ENCODE results near the gene OSBPL6. TPM values are rescaled to one million over a fixed set of nuclear protein-coding genes. Genes with fewer than 3 reads are reported as not detected.
"Not testable (repeated sequence)": the region's sequence is repeated elsewhere in the genome, so short reads cannot be mapped to it uniquely, and the experiment has no call there.

The OSBPL6 gene
- total RNA-seq, 4 donors from 2014 or later: 1.8 to 6.1 (median 3.4) TPM

DNA sequence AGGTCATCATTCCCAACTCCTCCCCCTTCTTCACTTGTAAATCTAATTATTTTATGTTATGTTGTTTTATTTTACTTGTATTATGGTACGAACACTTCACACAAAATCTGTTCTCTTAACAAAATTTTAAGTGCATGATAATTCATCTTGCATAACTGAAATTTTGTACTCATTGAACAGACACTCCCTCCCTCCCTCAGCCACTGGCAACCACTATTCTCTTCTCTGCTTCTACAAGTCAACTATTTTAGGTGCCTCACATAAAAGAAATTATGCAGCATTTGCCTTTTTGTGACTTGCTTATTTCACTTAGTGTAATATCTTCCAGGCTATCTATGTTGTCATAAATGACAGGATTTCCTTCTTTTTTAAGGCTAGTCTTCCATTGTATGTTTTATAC, 30.4 kb upstream of the OSBPL6 start:
- Histone ChIP-seq H3K9me3 (no peaks in the 10 kb centered on the region), H3K27ac (no peak overlapping the region), H3K36me3 (no peaks in the 10 kb centered on the region), H3K4me1 (no peaks in the 10 kb centered on the region), H3K4me3 (no peak overlapping the region), H3K27me3 (no peaks in the 10 kb centered on the region)
- DNase-seq: no peak
- 0 to 100% methylated on average over 1 of the region's 1 CpG for WGBS, 2 donors
- no peak for TF ChIP-seq POLR2A (IDR thresholded peaks at IDR 0.05)
- TF ChIP-seq, protein P1, sequence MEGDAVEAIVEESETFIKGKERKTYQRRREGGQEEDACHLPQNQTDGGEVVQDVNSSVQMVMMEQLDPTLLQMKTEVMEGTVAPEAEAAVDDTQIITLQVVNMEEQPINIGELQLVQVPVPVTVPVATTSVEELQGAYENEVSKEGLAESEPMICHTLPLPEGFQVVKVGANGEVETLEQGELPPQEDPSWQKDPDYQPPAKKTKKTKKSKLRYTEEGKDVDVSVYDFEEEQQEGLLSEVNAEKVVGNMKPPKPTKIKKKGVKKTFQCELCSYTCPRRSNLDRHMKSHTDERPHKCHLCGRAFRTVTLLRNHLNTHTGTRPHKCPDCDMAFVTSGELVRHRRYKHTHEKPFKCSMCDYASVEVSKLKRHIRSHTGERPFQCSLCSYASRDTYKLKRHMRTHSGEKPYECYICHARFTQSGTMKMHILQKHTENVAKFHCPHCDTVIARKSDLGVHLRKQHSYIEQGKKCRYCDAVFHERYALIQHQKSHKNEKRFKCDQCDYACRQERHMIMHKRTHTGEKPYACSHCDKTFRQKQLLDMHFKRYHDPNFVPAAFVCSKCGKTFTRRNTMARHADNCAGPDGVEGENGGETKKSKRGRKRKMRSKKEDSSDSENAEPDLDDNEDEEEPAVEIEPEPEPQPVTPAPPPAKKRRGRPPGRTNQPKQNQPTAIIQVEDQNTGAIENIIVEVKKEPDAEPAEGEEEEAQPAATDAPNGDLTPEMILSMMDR (IDR thresholded peaks at IDR 0.05): no peak
- intact Hi-C loops (cut with DNase I): no loop called here

DNA sequence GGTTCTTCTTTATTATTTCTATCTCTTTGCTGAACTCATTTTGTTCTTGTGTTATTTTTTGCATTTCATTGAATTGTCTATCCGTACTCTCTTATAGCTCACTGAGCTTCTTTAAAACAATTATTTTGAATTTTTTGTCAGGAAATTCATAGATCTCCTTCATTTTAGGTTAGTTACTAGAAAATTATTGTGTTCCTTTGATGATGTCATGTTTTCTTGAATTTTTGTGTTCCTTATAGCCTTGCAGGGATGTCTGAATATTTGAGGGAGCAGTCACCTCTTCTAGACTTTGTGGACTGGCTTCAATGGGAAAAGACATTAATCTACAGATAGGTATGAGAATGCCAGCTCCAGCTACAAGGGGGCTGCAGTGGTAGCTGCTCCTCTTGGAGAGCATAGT, 20.7 kb upstream of the OSBPL6 start:
- TF ChIP-seq, protein P1 (IDR thresholded peaks at IDR 0.05): no peak
- no peaks in the 10 kb centered on the region for H3K27me3 ChIP-seq
- H3K4me3 ChIP-seq: no peak overlapping the region
- 88 to 100% methylated on average over 1 of the region's 1 CpG for WGBS, 2 donors
- no peak overlapping the region for H3K27ac ChIP-seq
- no peak for DNase-seq
- intact Hi-C loops (cut with DNase I): no loop called here
- no peaks in the 10 kb centered on the region for H3K9me3 ChIP-seq
- no peaks in the 10 kb centered on the region for H3K4me1 ChIP-seq
- no peaks in the 10 kb centered on the region for H3K36me3 ChIP-seq

DNA sequence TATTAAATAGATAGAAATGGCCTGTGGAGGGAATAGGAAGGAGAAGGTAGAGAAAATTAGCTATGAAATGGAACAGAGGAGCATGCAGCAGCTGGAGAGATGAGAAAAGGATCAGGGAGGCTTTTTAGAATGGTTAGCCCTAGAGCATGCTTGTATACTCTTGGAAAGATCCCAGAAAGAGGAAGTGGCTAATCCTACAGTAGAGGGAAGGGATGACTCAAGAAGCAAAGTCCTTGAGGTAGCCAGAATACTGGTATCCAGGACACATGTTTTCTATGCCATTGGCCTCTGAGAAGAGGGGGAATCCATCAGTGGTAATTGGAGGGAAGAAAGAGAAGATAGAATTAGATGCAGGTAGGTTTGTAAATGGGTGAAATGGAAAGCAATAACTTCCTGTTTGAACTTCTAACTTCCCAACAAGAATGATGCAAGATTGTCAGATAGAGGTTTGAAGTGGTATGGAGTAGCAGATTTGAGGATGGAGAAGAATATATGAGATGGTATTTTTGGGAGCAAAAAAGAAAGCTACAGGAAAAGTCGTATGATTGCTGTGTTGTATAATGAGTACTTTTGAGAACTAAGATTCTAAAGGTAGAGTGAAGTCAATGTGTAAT, 17.1 kb upstream of the OSBPL6 start:
- no peak for DNase-seq
- Histone ChIP-seq H3K4me1 (no peaks in the 10 kb centered on the region), H3K27me3 (no peaks in the 10 kb centered on the region), H3K9me3 (no peaks in the 10 kb centered on the region), H3K27ac (no peak overlapping the region), H3K4me3 (no peak overlapping the region), H3K36me3 (no peaks in the 10 kb centered on the region)
- intact Hi-C loops (cut with DNase I): no loop called here
- TF ChIP-seq, protein P1 (IDR thresholded peaks at IDR 0.05): no peak
- TF ChIP-seq POLR2A (IDR thresholded peaks at IDR 0.05): no peak
- WGBS, 2 donors: 70 to 79% methylated on average over 1 of the region's 1 CpG

DNA sequence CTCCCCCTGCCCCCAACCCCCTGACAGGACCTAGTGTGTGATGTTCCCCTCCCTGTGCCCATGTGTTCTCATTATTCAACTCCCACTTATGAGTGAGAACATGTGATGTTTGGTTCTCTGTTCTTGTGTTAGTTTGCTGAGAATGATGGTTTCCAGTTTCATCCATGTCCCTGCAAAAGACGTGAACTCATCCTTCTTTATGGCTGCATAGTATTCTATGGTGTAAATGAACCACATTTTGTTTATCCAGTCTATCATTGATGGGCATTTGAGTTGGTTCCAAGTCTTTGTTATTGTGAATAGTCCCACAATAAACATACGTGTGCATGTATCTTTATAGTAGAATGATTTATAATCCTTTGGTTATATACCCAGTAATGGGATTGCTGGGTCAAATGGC, 13.7 kb upstream of the OSBPL6 start:
- H3K27me3 ChIP-seq; H3K9me3 ChIP-seq; H3K4me3 ChIP-seq; H3K36me3 ChIP-seq; intact Hi-C loops (cut with DNase I); DNase-seq; H3K4me1 ChIP-seq; H3K27ac ChIP-seq: not testable (repeated sequence)
- 84 to 85% methylated on average over 2 of the region's 2 CpGs for WGBS, 2 donors

DNA sequence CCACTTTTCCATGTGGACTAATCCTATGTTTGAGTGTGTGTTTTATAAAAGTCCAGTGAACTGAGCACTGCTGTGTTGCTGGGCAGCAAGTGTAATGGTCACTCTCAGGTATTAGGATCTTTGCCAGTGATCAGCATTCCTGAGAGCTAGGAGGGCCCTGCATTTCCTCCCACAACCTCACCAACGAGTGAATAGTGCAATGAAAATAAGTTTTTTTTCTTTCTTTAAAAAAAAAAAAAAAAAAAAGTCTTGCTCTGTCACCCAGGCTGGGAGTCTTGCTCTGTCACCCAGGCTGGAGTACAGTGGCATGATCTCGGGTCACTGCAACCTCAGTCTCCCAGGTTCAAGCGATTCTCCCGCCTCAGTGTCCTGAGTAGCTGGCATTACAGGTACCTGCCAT, 6.5 kb upstream of the OSBPL6 start:
- H3K27me3 ChIP-seq: no peaks in the 10 kb centered on the region
- H3K36me3 ChIP-seq: no peaks in the 10 kb centered on the region
- DNase-seq: no peak
- no peak overlapping the region for H3K27ac ChIP-seq
- intact Hi-C loops (cut with DNase I): no loop called here
- no peaks in the 10 kb centered on the region for H3K9me3 ChIP-seq
- 88 to 90% methylated on average over 2 to 4 of the region's 4 CpGs for WGBS, 2 donors
- H3K4me1 ChIP-seq: peaks cover 0 to 5% (median 0%) of the 10 kb centered on the region in 3 donors
- H3K4me3 ChIP-seq: no peak overlapping the region
- TF ChIP-seq, protein P1 (IDR thresholded peaks at IDR 0.05): no peak
- TF ChIP-seq POLR2A (IDR thresholded peaks at IDR 0.05): no peak

DNA sequence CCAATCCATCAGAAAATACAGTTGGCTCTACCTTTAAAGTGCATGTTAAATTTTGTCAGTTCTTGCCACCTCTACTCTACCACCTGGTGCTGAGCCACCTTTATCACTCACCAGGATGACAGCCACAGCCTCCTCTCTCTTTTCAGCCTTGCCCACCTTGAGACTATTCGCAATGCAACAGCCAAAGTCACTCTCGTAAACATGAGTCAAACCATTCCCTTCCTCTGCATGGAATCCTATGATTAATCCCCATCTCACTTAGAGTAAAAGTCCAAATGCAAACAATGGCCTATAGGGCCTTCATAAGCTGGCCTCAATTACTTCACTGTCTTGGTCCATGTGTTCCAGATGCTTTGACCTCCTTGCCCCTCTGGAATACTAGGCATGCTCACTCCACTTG, 5.8 kb upstream of the OSBPL6 start:
- Histone ChIP-seq H3K27ac (no peak overlapping the region), H3K9me3 (no peaks in the 10 kb centered on the region), H3K27me3 (no peaks in the 10 kb centered on the region), H3K4me3 (no peak overlapping the region), H3K4me1 (peaks cover 0 to 11% (median 4%) of the 10 kb centered on the region in 3 donors), H3K36me3 (no peaks in the 10 kb centered on the region)
- TF ChIP-seq, protein P1 (IDR thresholded peaks at IDR 0.05): no peak
- TF ChIP-seq POLR2A (IDR thresholded peaks at IDR 0.05): no peak
- DNase-seq: no peak
- WGBS, 2 donors: 86 to 91% methylated on average over 2 of the region's 2 CpGs
- intact Hi-C loops (cut with DNase I): no loop called here

Measured in esophagus squamous epithelium (tissue), 5 donors.